ENCODE results near the gene FNDC3B. TPM values are rescaled to one million over a fixed set of nuclear protein-coding genes. Genes with fewer than 3 reads are reported as not detected.
A peak's percentile ranks its signal among the peaks of the same experiment; 100 is the strongest.

Gene FNDC3B
- total and polyA plus RNA-seq, 3 donors from 2014 or later, result 24.2 to 63.5 (median 57.7) TPM

GRCh38 chr3:172256101-172256734 lies 216.8 kb downstream of the FNDC3B start:
- H3K4me3 ChIP-seq, result no peak overlapping the region
- H3K27ac ChIP-seq, result peak overlapping the region; percentile 51 to 82
- WGBS, 2 donors, result 58 to 59% methylated on average over 2 of the region's 2 CpGs
- H3K4me1 ChIP-seq, result peaks cover 24% of the 10 kb centered on the region
- H3K9me3 ChIP-seq, result no peaks in the 10 kb centered on the region
- no peak for TF ChIP-seq POLR2A (IDR thresholded peaks at IDR 0.05)
- intact Hi-C loops (cut with DNase I; ENCODE audit: low total_unique reads), result no loop called here
- peak; percentile 69 for DNase-seq
- no peaks in the 10 kb centered on the region for H3K27me3 ChIP-seq
- no peaks in the 10 kb centered on the region for H3K36me3 ChIP-seq (ENCODE audit: low read depth, missing control alignments)

- DNase-seq, result no peak
- H3K27ac ChIP-seq, result peak overlapping the region in 1 of 2 donors; percentile 49
- no peaks in the 10 kb centered on the region for H3K9me3 ChIP-seq
- TF ChIP-seq CTCF (IDR thresholded peaks at IDR 0.05) (no peak), POLR2A (IDR thresholded peaks at IDR 0.05) (no peak)
- intact Hi-C loops (cut with DNase I; ENCODE audit: low total_unique reads), result no loop called here
- no peak overlapping the region for H3K4me3 ChIP-seq
- 91 to 96% methylated on average over 8 of the region's 8 CpGs for WGBS, 2 donors
- peaks cover 24% of the 10 kb centered on the region for H3K4me1 ChIP-seq
- H3K27me3 ChIP-seq, result no peaks in the 10 kb centered on the region
- no peaks in the 10 kb centered on the region for H3K36me3 ChIP-seq (ENCODE audit: low read depth, missing control alignments)
Measured at GRCh38 chr3:172257648-172258400, 218.4 kb downstream of the FNDC3B start.

- no peak for TF ChIP-seq CTCF (IDR thresholded peaks at IDR 0.05)
- no peak for TF ChIP-seq POLR2A (IDR thresholded peaks at IDR 0.05)
- H3K4me1 ChIP-seq, result peaks cover 27% of the 10 kb centered on the region
- no peaks in the 10 kb centered on the region for H3K9me3 ChIP-seq
- H3K4me3 ChIP-seq, result no peak overlapping the region
- intact Hi-C loops (cut with DNase I; ENCODE audit: low total_unique reads), result no loop called here
- H3K27ac ChIP-seq, result peak overlapping the region in 1 of 2 donors; percentile 49
- 33 to 36% methylated on average over 3 of the region's 3 CpGs for WGBS, 2 donors
- no peaks in the 10 kb centered on the region for H3K36me3 ChIP-seq (ENCODE audit: low read depth, missing control alignments)
- no peaks in the 10 kb centered on the region for H3K27me3 ChIP-seq
- no peak for DNase-seq
Measured at GRCh38 chr3:172258624-172259023, 219.2 kb downstream of the FNDC3B start.

GRCh38 chr3:172259111-172259541 lies 219.7 kb downstream of the FNDC3B start:
- Histone ChIP-seq H3K36me3 (ENCODE audit: low read depth, missing control alignments) (no peaks in the 10 kb centered on the region), H3K27me3 (no peaks in the 10 kb centered on the region), H3K4me3 (no peak overlapping the region), H3K9me3 (no peaks in the 10 kb centered on the region), H3K27ac (peak overlapping the region in 1 of 2 donors; percentile 49), H3K4me1 (peaks cover 29% of the 10 kb centered on the region)
- intact Hi-C loops (cut with DNase I; ENCODE audit: low total_unique reads), result no loop called here
- DNase-seq, result peak; percentile 46
- TF ChIP-seq CTCF (IDR thresholded peaks at IDR 0.05) (no peak), POLR2A (IDR thresholded peaks at IDR 0.05) (no peak)
- 24 to 37% methylated on average over 6 of the region's 6 CpGs for WGBS, 2 donors

GRCh38 chr3:172259726-172260248 lies 220.4 kb downstream of the FNDC3B start:
- H3K4me3 ChIP-seq, result no peak overlapping the region
- no peaks in the 10 kb centered on the region for H3K27me3 ChIP-seq
- WGBS, 2 donors, result 34 to 35% methylated on average over 2 of the region's 2 CpGs
- TF ChIP-seq POLR2A (IDR thresholded peaks at IDR 0.05), result no peak
- H3K9me3 ChIP-seq, result no peaks in the 10 kb centered on the region
- H3K27ac ChIP-seq, result peak overlapping the region in 1 of 2 donors; percentile 49
- peaks cover 29% of the 10 kb centered on the region for H3K4me1 ChIP-seq
- intact Hi-C loops (cut with DNase I; ENCODE audit: low total_unique reads), result no loop called here
- no peak for DNase-seq
- H3K36me3 ChIP-seq (ENCODE audit: low read depth, missing control alignments), result no peaks in the 10 kb centered on the region

Data from testis (tissue), 3 donors.